Stimulated activated memory B cell treated with anti-CD40 and anti-IgM and Interleukin-4, amounts not matched to agents 10 μg/mL and 1 μg/mL and 100 μg/mL, for 72 hours (primary cell): ENCODE results near the gene SLC13A4.
"Not testable (repeated sequence)": the region's sequence is repeated elsewhere in the genome, so short reads cannot be mapped to it uniquely, and the experiment has no call there.

Experiments
- ATAC-seq: fragments of 150-1000 bp; cut with Tn5 transposase; 2 replicates; pipeline ENCODE4 v1.10.0; 2021
- H3K27ac Mint-ChIP-seq: one replicate; pipeline ENCODE4 v1.8.0; 2022; ENCODE audit warnings: mild to moderate bottlenecking, mixed read lengths
- H3K27me3 Mint-ChIP-seq: one replicate; pipeline ENCODE4 v1.8.0; 2022; ENCODE audit warnings: mixed read lengths
- H3K36me3 Mint-ChIP-seq: one replicate; pipeline ENCODE4 v1.8.0; 2022; ENCODE audit warnings: mixed read lengths
- H3K4me1 Mint-ChIP-seq: one replicate; pipeline ENCODE4 v1.8.0; 2022; ENCODE audit warnings: mixed read lengths
- H3K4me3 Mint-ChIP-seq: one replicate; pipeline ENCODE4 v1.8.0; 2022; ENCODE audit warnings: mild to moderate bottlenecking, moderate library complexity, mixed read lengths
- H3K9me3 Mint-ChIP-seq: one replicate; pipeline ENCODE4 v1.8.0; 2022; ENCODE audit warnings: mixed read lengths

SLC13A4 gene

GRCh38 chr7:135672560-135673359 is 55.2 kb downstream of the SLC13A4 start:
- H3K9me3 Mint-ChIP-seq = no peaks in the 10 kb centered on the region
- no peak for ATAC-seq
- no peak overlapping the region for H3K27ac Mint-ChIP-seq
- H3K27me3 Mint-ChIP-seq = no peaks in the 10 kb centered on the region
- H3K4me1 Mint-ChIP-seq = peaks cover 18% of the 10 kb centered on the region
- H3K36me3 Mint-ChIP-seq = peaks cover 35% of the 10 kb centered on the region
- H3K4me3 Mint-ChIP-seq = no peak overlapping the region

- H3K9me3 Mint-ChIP-seq = no peaks in the 10 kb centered on the region
- peaks cover 42% of the 10 kb centered on the region for H3K36me3 Mint-ChIP-seq
- H3K4me3 Mint-ChIP-seq = no peak overlapping the region
- ATAC-seq = no peak
- H3K27me3 Mint-ChIP-seq = no peaks in the 10 kb centered on the region
- H3K27ac Mint-ChIP-seq = no peak overlapping the region
- peaks cover 34% of the 10 kb centered on the region for H3K4me1 Mint-ChIP-seq
Measured at GRCh38 chr7:135670179-135670578, 57.8 kb downstream of the SLC13A4 start.

GRCh38 chr7:135669774-135670173 is 58.2 kb downstream of the SLC13A4 start:
- H3K9me3 Mint-ChIP-seq = no peaks in the 10 kb centered on the region
- peaks cover 42% of the 10 kb centered on the region for H3K36me3 Mint-ChIP-seq
- no peak overlapping the region for H3K4me3 Mint-ChIP-seq
- ATAC-seq = no peak
- no peak overlapping the region for H3K27ac Mint-ChIP-seq
- no peaks in the 10 kb centered on the region for H3K27me3 Mint-ChIP-seq
- peaks cover 38% of the 10 kb centered on the region for H3K4me1 Mint-ChIP-seq

GRCh38 chr7:135668852-135669395 is 59.1 kb downstream of the SLC13A4 start:
- H3K9me3 Mint-ChIP-seq, H3K27ac Mint-ChIP-seq, H3K4me3 Mint-ChIP-seq, ATAC-seq, H3K27me3 Mint-ChIP-seq: not testable (repeated sequence)
- peaks cover 44% of the 10 kb centered on the region for H3K4me1 Mint-ChIP-seq
- H3K36me3 Mint-ChIP-seq = peaks cover 34% of the 10 kb centered on the region

- H3K27ac Mint-ChIP-seq, H3K4me3 Mint-ChIP-seq, ATAC-seq, H3K27me3 Mint-ChIP-seq, H3K9me3 Mint-ChIP-seq: not testable (repeated sequence)
- H3K4me1 Mint-ChIP-seq = peaks cover 49% of the 10 kb centered on the region
- peaks cover 22% of the 10 kb centered on the region for H3K36me3 Mint-ChIP-seq
Measured at GRCh38 chr7:135667626-135668025, 60.4 kb downstream of the SLC13A4 start.

- no peak overlapping the region for H3K4me3 Mint-ChIP-seq
- peaks cover 24% of the 10 kb centered on the region for H3K36me3 Mint-ChIP-seq
- H3K27me3 Mint-ChIP-seq = no peaks in the 10 kb centered on the region
- no peak for ATAC-seq
- peaks cover 51% of the 10 kb centered on the region for H3K4me1 Mint-ChIP-seq
- H3K9me3 Mint-ChIP-seq = peaks cover under 1% of the 10 kb centered on the region
- H3K27ac Mint-ChIP-seq = peak overlapping the region; percentile 55
Measured at GRCh38 chr7:135666846-135667245, 61.1 kb downstream of the SLC13A4 start.

- H3K4me3 Mint-ChIP-seq = no peak overlapping the region
- H3K36me3 Mint-ChIP-seq = peaks cover 28% of the 10 kb centered on the region
- H3K27me3 Mint-ChIP-seq = no peaks in the 10 kb centered on the region
- H3K4me1 Mint-ChIP-seq = peaks cover 51% of the 10 kb centered on the region
- peak overlapping the region; percentile 55 for H3K27ac Mint-ChIP-seq
- peaks cover 3% of the 10 kb centered on the region for H3K9me3 Mint-ChIP-seq
- no peak for ATAC-seq
Measured at GRCh38 chr7:135666156-135666555, 61.8 kb downstream of the SLC13A4 start.

- peaks cover 3% of the 10 kb centered on the region for H3K9me3 Mint-ChIP-seq
- peaks cover 28% of the 10 kb centered on the region for H3K36me3 Mint-ChIP-seq
- no peak overlapping the region for H3K27ac Mint-ChIP-seq
- no peak for ATAC-seq
- H3K4me1 Mint-ChIP-seq = peaks cover 45% of the 10 kb centered on the region
- no peaks in the 10 kb centered on the region for H3K27me3 Mint-ChIP-seq
- H3K4me3 Mint-ChIP-seq = no peak overlapping the region
Measured at GRCh38 chr7:135665042-135665441, 62.9 kb downstream of the SLC13A4 start.

GRCh38 chr7:135664046-135664589 is 63.9 kb downstream of the SLC13A4 start:
- no peak for ATAC-seq
- H3K27me3 Mint-ChIP-seq = no peaks in the 10 kb centered on the region
- peaks cover 39% of the 10 kb centered on the region for H3K4me1 Mint-ChIP-seq

GRCh38 chr7:135662373-135663114 is 65.4 kb downstream of the SLC13A4 start, which contains the start of gene STMP1:
STMP1 (plus strand) TSS chr7:135662514.
- Mint-ChIP-seq H3K4me3 (peak within 1 kb of the TSS; percentile 92), H3K27me3 (no peaks in the 10 kb centered on the region), H3K36me3 (peaks cover 17% of the 10 kb centered on the region), H3K4me1 (peaks cover 39% of the 10 kb centered on the region), H3K27ac (peak within 1 kb of the TSS; percentile 91), H3K9me3 (peaks cover 3% of the 10 kb centered on the region)
- ATAC-seq = peak; percentile 97

More at GRCh38 chr7:135664046-135664589, 63.9 kb downstream of the SLC13A4 start:
- Mint-ChIP-seq H3K36me3 (peaks cover 28% of the 10 kb centered on the region), H3K27ac (no peak overlapping the region), H3K9me3 (peaks cover 3% of the 10 kb centered on the region), H3K4me3 (peak overlapping the region; percentile 63)

GRCh38 chr7:135662123-135662372 is 65.9 kb downstream of the SLC13A4 start:
- Mint-ChIP-seq H3K36me3 (peaks cover 17% of the 10 kb centered on the region), H3K27me3 (no peaks in the 10 kb centered on the region), H3K4me1 (peaks cover 38% of the 10 kb centered on the region), H3K27ac (peak overlapping the region; percentile 91), H3K4me3 (peak overlapping the region; percentile 92), H3K9me3 (peaks cover 3% of the 10 kb centered on the region)
- no peak for ATAC-seq

- H3K27ac Mint-ChIP-seq = peak overlapping the region; percentile 91
- peak overlapping the region; percentile 92 for H3K4me3 Mint-ChIP-seq
- peak; percentile 24 for ATAC-seq
- peaks cover 3% of the 10 kb centered on the region for H3K9me3 Mint-ChIP-seq
- H3K36me3 Mint-ChIP-seq = peaks cover 13% of the 10 kb centered on the region
- no peaks in the 10 kb centered on the region for H3K27me3 Mint-ChIP-seq
- peaks cover 32% of the 10 kb centered on the region for H3K4me1 Mint-ChIP-seq
Measured at GRCh38 chr7:135661311-135662122, 66.5 kb downstream of the SLC13A4 start.

- no peak for ATAC-seq
- Mint-ChIP-seq H3K36me3 (peaks cover 6% of the 10 kb centered on the region), H3K27me3 (no peaks in the 10 kb centered on the region), H3K4me3 (no peak overlapping the region), H3K4me1 (peaks cover 14% of the 10 kb centered on the region), H3K9me3 (peaks cover 3% of the 10 kb centered on the region), H3K27ac (no peak overlapping the region)
Measured at GRCh38 chr7:135659159-135659846, 68.7 kb downstream of the SLC13A4 start.

- H3K27ac Mint-ChIP-seq = no peak overlapping the region
- no peak overlapping the region for H3K4me3 Mint-ChIP-seq
- H3K9me3 Mint-ChIP-seq = peaks cover 3% of the 10 kb centered on the region
- H3K27me3 Mint-ChIP-seq = no peaks in the 10 kb centered on the region
- peaks cover 6% of the 10 kb centered on the region for H3K36me3 Mint-ChIP-seq
- no peak for ATAC-seq
- peaks cover 9% of the 10 kb centered on the region for H3K4me1 Mint-ChIP-seq
Measured at GRCh38 chr7:135658564-135658963, 69.4 kb downstream of the SLC13A4 start.
